GM19455 (cell line): ENCODE data around the gene CLSTN2.

Source experiments
- ATAC-seq: cut with Tn5 transposase; IDR thresholded peaks from one replicate; pipeline ENCODE4 v1.9.1; 2021; ENCODE audit not compliant: unreplicated experiment

Gene CLSTN2

GRCh38 chr3:140368223-140368811 is 433.3 kb downstream of the CLSTN2 start:
- no peak for ATAC-seq

- no peak for ATAC-seq
Observed at GRCh38 chr3:140370686-140371085, 435.7 kb downstream of the CLSTN2 start.

- no peak for ATAC-seq
Observed at GRCh38 chr3:140373234-140373633, 438.2 kb downstream of the CLSTN2 start.

GRCh38 chr3:140375002-140375401 is 440.0 kb downstream of the CLSTN2 start:
- ATAC-seq = no peak

- ATAC-seq = no peak
Observed at GRCh38 chr3:140376136-140376889, 441.3 kb downstream of the CLSTN2 start.

GRCh38 chr3:140377644-140378043 is 442.7 kb downstream of the CLSTN2 start:
- ATAC-seq = no peak

GRCh38 chr3:140378571-140379340 is 443.8 kb downstream of the CLSTN2 start:
- no peak for ATAC-seq

- ATAC-seq = no peak
Observed at GRCh38 chr3:140384028-140384771, 449.2 kb downstream of the CLSTN2 start.

- ATAC-seq = no peak
Observed at GRCh38 chr3:140384876-140385275, 449.9 kb downstream of the CLSTN2 start.

- no peak for ATAC-seq
Observed at GRCh38 chr3:140386357-140387100, 451.5 kb downstream of the CLSTN2 start.

GRCh38 chr3:140387244-140387643 is 452.3 kb downstream of the CLSTN2 start:
- ATAC-seq = no peak

GRCh38 chr3:140388202-140388922 is 453.4 kb downstream of the CLSTN2 start:
- no peak for ATAC-seq

- ATAC-seq = no peak
Observed at GRCh38 chr3:140391061-140391460, 456.1 kb downstream of the CLSTN2 start.

- no peak for ATAC-seq
Observed at GRCh38 chr3:140394488-140395133, 459.6 kb downstream of the CLSTN2 start.

GRCh38 chr3:140395134-140396075 is 460.4 kb downstream of the CLSTN2 start:
- ATAC-seq = no peak

GRCh38 chr3:140396110-140396509 is 461.1 kb downstream of the CLSTN2 start:
- ATAC-seq = no peak

- no peak for ATAC-seq
Observed at GRCh38 chr3:140397847-140398246, 462.9 kb downstream of the CLSTN2 start.

GRCh38 chr3:140398387-140398786 is 463.4 kb downstream of the CLSTN2 start:
- no peak for ATAC-seq
